ENCODE results near the gene ADGRL1. TPM values are rescaled to one million over a fixed set of nuclear protein-coding genes. Genes with fewer than 3 reads are reported as not detected.

The ADGRL1 gene
- total RNA-seq, 1 donor from 2014 or later, result 2.2 TPM

DNA sequence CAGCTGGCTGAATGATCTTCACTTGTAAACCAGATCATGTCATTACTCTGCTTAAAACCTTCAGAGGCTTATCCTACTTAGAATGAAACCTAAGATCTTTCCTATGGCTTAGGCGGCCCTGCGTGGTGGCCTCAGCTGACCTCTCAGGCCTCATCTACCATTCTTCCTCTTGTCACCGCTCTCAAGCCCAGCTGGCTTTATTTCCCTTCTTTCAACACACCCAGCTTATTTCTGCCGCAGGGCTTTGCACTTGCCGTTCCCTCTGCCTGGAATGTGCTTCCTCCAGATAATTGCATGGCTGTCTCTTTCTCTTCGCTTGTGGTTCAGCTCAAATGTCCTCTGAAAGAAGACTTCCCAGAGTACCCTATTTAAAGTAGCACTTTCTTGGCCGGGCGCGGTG lies 66.0 kb downstream of the ADGRL1 start:
- DNase-seq (ENCODE audit: low read depth, low spot score), result no peak

DNA sequence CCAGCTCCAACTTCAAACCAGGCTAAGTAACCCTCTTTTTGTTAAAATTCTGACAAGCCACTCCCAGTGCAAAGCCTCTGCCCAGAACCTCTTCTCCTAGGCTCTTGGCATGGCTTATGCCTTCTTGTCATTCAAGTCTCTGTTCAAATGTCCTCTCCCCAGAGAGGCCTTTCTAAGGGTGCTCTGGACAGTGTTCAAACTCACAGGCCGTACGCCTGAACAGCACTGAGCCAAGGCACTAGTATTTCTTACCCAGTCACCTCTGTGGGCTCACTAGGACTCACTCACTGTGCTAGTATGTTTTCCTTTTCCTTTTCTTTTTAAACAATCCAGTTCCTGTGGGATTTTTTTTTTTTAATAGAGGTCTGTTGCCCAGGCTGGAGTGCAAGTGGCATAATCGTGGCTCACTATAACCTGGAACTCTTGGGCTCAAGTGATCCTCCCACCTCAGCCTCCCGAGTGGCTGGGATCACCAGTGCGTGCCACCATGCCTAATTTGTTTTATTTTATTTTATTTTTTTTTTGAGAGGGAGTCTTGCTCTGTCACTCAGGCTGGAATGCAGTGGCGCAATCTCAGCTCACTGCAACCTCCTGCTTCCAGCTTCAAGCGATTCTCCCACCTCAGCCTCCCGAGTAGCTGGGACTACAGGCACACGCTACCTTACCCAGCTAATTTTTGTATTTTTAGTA lies 67.2 kb downstream of the ADGRL1 start:
- no peak for DNase-seq (ENCODE audit: low read depth, low spot score)

DNA sequence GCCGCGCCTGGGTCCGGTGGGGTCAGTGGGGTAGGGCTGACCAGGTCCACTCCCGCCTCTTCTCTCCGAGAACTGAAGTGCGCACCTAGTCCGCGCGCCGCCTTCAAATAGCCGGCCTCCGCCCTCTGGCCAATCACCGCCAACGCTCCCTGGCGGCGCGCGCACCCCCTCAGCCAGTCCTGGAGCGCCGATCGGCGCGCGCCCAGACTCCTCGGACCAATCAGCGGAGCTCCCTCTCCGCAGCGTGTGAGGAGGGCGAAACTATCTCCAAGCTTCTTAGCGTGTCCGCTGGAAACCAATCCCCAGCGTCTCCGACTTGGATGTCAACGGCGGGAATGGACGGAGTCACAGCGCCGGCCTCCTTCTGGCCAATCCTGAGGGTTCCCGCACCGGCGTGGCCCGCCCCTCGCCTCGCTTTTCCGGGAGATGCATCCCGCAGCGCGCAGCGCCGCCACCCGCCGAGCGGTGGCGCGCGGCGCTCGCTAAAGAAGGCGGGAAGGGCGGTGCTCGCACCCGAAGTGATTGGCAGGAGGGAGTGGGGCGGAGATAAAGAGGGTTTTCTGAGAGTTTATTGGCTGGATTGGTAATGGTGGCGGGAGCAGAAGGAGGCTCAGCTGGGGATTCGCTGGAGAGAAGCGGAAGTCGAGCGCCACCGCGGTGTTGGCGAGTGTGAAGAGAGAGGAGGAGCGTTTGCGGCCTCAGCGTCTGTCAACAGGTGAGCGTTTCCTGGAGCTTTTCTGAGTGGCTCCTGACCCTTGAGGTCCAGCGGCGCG lies 69.3 kb downstream of the ADGRL1 start, which contains the start of gene ASF1B:
Gene ASF1B, minus strand, starts transcription at position 81 of the 773 bp plus-strand sequence. CDS start 133 bp downstream, outside the sequence.
- peak; percentile 100 for DNase-seq (ENCODE audit: low read depth, low spot score)

DNA sequence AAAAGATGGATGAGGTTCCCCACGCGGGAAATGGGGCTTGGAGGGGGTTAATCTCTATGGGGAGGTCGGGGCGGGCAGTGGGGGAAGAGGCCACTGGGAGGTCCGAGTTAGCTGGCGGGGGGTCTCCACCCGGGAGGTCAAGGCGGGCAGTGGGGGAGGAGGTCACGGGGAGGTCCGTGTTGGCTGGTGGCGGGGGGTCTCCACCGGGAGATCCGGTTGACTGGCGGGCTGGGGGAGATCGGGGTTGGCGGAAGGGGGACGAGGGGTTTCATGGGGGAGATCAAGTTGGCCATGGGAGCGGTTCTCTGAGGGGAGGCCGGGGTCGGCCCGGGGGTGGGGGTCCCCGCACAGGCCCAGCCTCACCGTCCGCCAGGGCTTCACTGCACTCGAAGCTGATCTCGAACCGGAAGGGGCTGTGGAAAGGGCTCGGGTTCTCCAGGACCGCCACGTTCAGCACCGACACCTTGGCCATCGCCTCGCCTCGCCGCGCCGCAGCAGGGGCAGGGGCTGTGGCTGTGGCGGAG lies 69.9 kb downstream of the ADGRL1 start:
- no peak for DNase-seq (ENCODE audit: low read depth, low spot score)

DNA sequence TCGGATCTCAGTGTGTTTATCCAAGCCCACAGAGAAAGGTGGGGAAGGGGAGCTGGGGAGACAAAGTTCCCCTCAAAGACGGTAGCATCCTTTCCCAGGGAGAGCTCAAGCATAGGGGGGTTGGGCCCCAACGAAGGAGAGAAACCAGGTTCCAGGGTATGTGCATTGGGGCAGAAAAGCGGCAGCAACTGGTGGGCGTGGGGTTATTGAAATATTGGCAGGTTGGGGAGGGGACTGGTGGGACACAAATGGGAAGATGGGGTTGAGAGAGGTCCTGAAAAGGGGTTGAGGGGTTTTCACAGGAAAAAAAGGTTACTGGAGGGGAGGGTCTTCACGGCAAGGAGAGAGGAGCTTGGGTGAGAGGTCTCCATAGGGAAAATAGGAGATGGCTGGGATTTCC lies 70.6 kb downstream of the ADGRL1 start:
- DNase-seq (ENCODE audit: low read depth, low spot score), result no peak

GRCh38 chr19:14127929-14128509 lies 78.0 kb downstream of the ADGRL1 start:
- no peak for DNase-seq (ENCODE audit: low read depth, low spot score)

- DNase-seq (ENCODE audit: low read depth, low spot score), result no peak
Observed at GRCh38 chr19:14127176-14127575, 78.8 kb downstream of the ADGRL1 start.

DNA sequence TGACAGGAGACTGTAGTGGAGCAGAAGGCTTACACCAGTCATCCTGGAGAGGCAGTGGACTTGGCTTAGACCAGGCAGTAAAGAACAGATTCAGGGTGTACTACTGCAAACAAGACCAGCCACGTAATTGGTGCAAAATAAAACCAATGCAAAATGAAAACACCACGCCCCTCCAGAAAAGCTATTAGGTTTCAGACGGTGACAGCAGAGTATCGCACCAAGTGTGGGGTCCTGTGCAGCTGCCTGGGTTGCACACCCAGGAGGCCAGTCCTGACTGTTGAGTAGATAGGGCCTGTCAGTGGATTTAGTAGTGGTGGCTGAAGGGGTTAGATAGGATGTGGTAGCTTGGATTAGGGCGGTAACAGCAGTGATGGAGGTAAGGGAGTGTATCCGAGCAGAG lies 83.0 kb downstream of the ADGRL1 start:
- DNase-seq (ENCODE audit: low read depth, low spot score), result no peak

GRCh38 chr19:14120497-14120780 lies 85.5 kb downstream of the ADGRL1 start:
- no peak for DNase-seq (ENCODE audit: low read depth, low spot score)

GRCh38 chr19:14119644-14120496 lies 86.1 kb downstream of the ADGRL1 start:
- no peak for DNase-seq (ENCODE audit: low read depth, low spot score)

DNA sequence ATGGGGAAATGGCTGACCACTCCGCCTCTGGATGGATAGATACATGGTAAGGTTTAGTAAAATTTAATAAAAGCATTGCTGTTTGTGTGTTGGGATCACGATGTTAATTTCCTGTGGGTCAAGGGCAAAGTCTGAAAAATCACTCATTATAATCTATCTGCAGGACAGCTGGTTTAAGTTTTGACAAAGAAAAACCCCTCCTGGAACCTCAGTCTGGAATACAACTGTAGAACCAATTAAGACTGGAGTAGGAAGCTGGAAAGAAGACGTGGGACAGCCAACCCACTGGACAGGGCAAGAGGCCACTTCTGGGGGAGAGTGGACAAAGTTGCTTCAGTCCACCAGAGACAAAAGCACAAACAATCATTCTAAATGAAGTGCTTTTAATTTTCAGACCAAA lies 86.8 kb downstream of the ADGRL1 start:
- DNase-seq (ENCODE audit: low read depth, low spot score), result no peak

DNA sequence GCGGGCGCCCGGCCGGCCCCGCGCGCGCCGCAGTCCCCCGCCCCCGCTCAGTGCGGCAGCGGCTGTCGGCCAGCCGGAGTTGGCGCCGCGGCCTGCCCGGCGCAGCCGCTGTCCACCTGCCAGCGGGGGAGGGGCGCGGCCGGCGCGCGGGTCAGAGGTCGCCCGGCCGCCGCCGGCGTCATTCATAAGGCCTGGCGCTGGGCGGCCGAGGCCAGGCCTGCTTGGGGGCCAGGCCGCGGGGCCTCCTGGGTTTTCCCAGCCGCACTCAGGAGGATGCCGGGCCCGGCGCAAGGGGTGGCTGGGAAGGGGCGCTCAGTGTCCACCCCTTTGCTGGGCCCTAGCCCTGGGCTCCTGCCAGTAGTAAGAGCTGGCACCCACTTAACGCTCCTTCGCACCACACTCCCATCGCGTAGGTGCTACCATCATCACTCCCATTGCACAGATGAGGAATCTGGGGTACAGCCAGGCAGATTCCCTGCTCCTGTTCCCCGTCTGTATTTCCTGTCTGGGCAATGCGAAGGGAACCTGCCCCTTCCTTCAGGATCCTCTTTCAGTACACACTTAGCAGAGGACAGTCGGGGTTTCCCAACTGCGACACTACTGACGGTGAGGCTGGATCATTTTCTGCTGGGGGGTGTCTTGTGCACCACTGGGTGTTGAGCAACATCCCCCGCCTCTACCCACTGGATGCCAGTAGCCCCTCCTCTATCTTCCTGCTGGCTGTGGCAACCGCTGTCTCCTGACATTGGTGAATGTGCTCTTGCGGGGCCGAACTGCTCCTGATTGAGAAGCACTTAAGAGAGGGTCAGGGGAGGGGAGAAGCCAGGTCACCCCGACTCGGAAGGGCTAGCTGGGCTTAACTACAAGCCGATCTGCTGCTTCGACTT lies 87.6 kb downstream of the ADGRL1 start:
- no peak for DNase-seq (ENCODE audit: low read depth, low spot score)

GRCh38 chr19:14117668-14118164 lies 88.3 kb downstream of the ADGRL1 start, which contains the start of gene PRKACA:
PRKACA (minus strand) TSS chr19:14117762; CDS start chr19:14117547, 215 bp downstream.
- DNase-seq (ENCODE audit: low read depth, low spot score), result peak; percentile 96

GRCh38 chr19:14116918-14117578 lies 88.9 kb downstream of the ADGRL1 start:
- no peak for DNase-seq (ENCODE audit: low read depth, low spot score)

GRCh38 chr19:14116525-14116917 lies 89.4 kb downstream of the ADGRL1 start:
- no peak for DNase-seq (ENCODE audit: low read depth, low spot score)

- DNase-seq (ENCODE audit: low read depth, low spot score), result no peak
Observed at GRCh38 chr19:14115756-14116155, 90.2 kb downstream of the ADGRL1 start.

DNA sequence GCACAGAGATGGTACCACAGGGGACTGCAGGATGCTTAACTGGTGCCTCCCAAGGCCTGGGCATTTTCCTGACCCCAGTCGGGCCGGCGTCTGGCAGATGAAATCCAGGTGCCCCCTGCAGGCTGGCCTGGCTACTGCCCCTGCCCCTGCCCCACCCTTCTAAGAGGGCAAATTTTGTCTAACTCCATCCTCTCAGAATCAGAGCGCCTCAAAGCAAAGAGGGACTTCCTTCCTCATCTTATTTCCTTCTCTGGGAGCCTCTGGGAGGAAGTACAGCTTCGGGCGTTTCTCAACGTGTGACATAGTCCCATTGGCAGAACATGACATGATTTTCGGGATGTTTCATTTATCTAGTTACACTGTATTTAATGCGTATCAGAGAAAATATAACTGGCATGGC lies 91.1 kb downstream of the ADGRL1 start:
- no peak for DNase-seq (ENCODE audit: low read depth, low spot score)

DNA sequence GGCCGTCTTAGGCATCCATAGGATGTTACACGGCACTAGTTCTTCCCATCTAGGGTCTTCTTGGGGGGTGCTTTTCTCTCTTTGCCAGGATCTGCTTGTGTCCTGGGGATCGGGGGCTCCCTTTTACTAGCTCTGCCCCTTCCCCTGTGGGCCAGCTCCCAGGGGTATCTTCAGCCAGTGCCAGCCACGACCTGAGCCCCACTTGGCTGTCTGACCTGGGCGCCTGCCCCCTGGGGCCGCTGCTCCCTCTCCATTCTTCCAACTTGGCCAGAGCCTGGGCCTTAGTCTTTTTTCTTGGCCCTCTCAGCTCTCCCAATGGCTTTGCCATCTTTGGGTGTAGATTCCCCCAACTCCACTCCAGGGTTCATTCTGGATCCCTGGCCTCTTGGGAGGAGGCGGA lies 91.5 kb downstream of the ADGRL1 start:
- DNase-seq (ENCODE audit: low read depth, low spot score), result no peak

DNA sequence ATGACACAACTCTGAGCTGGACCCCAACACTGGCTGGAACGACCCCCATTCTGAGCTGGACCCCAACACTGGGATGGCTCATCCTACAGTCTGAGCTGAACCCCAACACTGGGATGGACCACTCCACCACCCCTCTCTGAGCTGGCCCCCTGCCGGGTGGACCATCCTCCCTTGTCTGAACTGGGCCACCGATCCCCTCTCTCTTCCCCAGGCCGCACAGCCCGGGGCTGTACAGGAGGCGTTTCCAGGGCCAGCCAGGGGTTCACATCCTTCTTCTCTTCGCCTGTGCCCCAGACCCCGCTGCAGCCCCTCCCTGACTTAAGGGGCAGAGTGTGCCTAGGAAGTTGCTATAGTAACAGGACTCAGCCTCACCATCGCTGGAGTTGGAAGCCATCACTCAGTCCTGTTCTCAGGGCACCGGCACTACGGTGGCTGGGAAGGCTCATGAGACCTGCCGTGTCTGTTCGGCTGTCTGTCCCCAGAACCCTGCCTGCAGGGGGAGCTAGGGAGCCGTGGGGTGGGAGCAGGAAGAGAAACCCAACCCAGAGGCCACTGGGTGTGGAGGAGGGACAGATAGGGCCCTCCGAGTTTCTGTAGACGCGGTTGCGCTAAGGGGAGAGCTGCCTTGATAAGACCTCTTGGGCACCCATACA lies 92.1 kb downstream of the ADGRL1 start:
- DNase-seq (ENCODE audit: low read depth, low spot score), result no peak

Data from pulmonary artery endothelial cell (primary cell).